ENCODE data around the gene CS.

The CS gene

GRCh38 chr12:56253091-56253490 is 47.0 kb downstream of the CS start:
- in situ Hi-C loops (cut with HindIII; ENCODE audit: low sequenced_read_pairs) = no loop called here

- in situ Hi-C loops (cut with HindIII; ENCODE audit: low sequenced_read_pairs) = no loop called here
These were observed 47.5 kb downstream of the CS start for GRCh38 chr12:56252649-56253048.

GRCh38 chr12:56248711-56249110 is 51.4 kb downstream of the CS start:
- in situ Hi-C loops (cut with HindIII; ENCODE audit: low sequenced_read_pairs) = no loop called here

GRCh38 chr12:56247923-56248322 is 52.2 kb downstream of the CS start:
- in situ Hi-C loops (cut with HindIII; ENCODE audit: low sequenced_read_pairs) = no loop called here

GRCh38 chr12:56244494-56244893 is 55.6 kb downstream of the CS start:
- in situ Hi-C loops (cut with HindIII; ENCODE audit: low sequenced_read_pairs) = no loop called here

- in situ Hi-C loops (cut with HindIII; ENCODE audit: low sequenced_read_pairs) = no loop called here
These were observed 56.4 kb downstream of the CS start for GRCh38 chr12:56243731-56244181.

- in situ Hi-C loops (cut with HindIII; ENCODE audit: low sequenced_read_pairs) = no loop called here
These were observed 57.1 kb downstream of the CS start for GRCh38 chr12:56242986-56243385.

- in situ Hi-C loops (cut with HindIII; ENCODE audit: low sequenced_read_pairs) = no loop called here
These were observed 58.5 kb downstream of the CS start for GRCh38 chr12:56241424-56242303.

GRCh38 chr12:56237552-56237951 is 62.6 kb downstream of the CS start:
- in situ Hi-C loops (cut with HindIII; ENCODE audit: low sequenced_read_pairs) = no loop called here

- in situ Hi-C loops (cut with HindIII; ENCODE audit: low sequenced_read_pairs) = no loop called here
These were observed 63.1 kb downstream of the CS start for GRCh38 chr12:56236985-56237384.

- in situ Hi-C loops (cut with HindIII; ENCODE audit: low sequenced_read_pairs) = no loop called here
These were observed 64.0 kb downstream of the CS start for GRCh38 chr12:56236091-56236490.

- in situ Hi-C loops (cut with HindIII; ENCODE audit: low sequenced_read_pairs) = no loop called here
These were observed 65.2 kb downstream of the CS start for GRCh38 chr12:56234746-56235436.

GRCh38 chr12:56231184-56231582 is 68.9 kb downstream of the CS start:
- in situ Hi-C loops (cut with HindIII; ENCODE audit: low sequenced_read_pairs) = no loop called here

- in situ Hi-C loops (cut with HindIII; ENCODE audit: low sequenced_read_pairs) = no loop called here
These were observed 69.5 kb downstream of the CS start for GRCh38 chr12:56230432-56231183.

GRCh38 chr12:56229916-56230431 is 70.2 kb downstream of the CS start, which contains the start of gene SLC39A5:
TSS of gene SLC39A5 (plus strand) at chr12:56230051. CDS start at chr12:56231275, 1,224 bp downstream.
- in situ Hi-C loops (cut with HindIII; ENCODE audit: low sequenced_read_pairs) = no loop called here

- in situ Hi-C loops (cut with HindIII; ENCODE audit: low sequenced_read_pairs) = no loop called here
These were observed 71.0 kb downstream of the CS start for GRCh38 chr12:56229082-56229481.

- in situ Hi-C loops (cut with HindIII; ENCODE audit: low sequenced_read_pairs) = no loop called here
These were observed 75.2 kb downstream of the CS start for GRCh38 chr12:56224954-56225353.

GRCh38 chr12:56224102-56224701 is 75.9 kb downstream of the CS start, which contains the start of gene NABP2:
TSS of gene NABP2 (plus strand) at chr12:56224342. CDS start at chr12:56224857, 515 bp downstream.
- in situ Hi-C loops (cut with HindIII; ENCODE audit: low sequenced_read_pairs) = no loop called here

- in situ Hi-C loops (cut with HindIII; ENCODE audit: low sequenced_read_pairs) = no loop called here
These were observed 76.5 kb downstream of the CS start for GRCh38 chr12:56223571-56224101.

- in situ Hi-C loops (cut with HindIII; ENCODE audit: low sequenced_read_pairs) = no loop called here
These were observed 77.6 kb downstream of the CS start for GRCh38 chr12:56222531-56222895.
